ENCODE measurements around the gene RPS19. TPM values are rescaled to one million over a fixed set of nuclear protein-coding genes. Genes with fewer than 3 reads are reported as not detected.

RPS19 gene
- total and polyA plus RNA-seq, 3 donors from 2014 or later, result 869 to 1,270 (median 1,199) TPM

GRCh38 chr19:41837981-41838708, 21.9 kb upstream of the RPS19 start:
- no peak for DNase-seq
- Histone ChIP-seq H3K36me3 (ENCODE audit: low read depth, missing control alignments) (no peaks in the 10 kb centered on the region), H3K4me1 (no peaks in the 10 kb centered on the region), H3K9me3 (no peaks in the 10 kb centered on the region), H3K27ac (no peak overlapping the region), H3K4me3 (no peak overlapping the region), H3K27me3 (no peaks in the 10 kb centered on the region)
- WGBS, 2 donors, result 41 to 46% methylated on average over 13 of the region's 13 CpGs
- TF ChIP-seq CTCF (IDR thresholded peaks at IDR 0.05), result no peak
- TF ChIP-seq POLR2A (IDR thresholded peaks at IDR 0.05), result no peak
- intact Hi-C loops (cut with DNase I; ENCODE audit: low total_unique reads), result no loop called here

GRCh38 chr19:41839211-41839610, 20.8 kb upstream of the RPS19 start:
- H3K4me1 ChIP-seq, result no peaks in the 10 kb centered on the region
- H3K27ac ChIP-seq, result no peak overlapping the region
- TF ChIP-seq CTCF (IDR thresholded peaks at IDR 0.05) (no peak), POLR2A (IDR thresholded peaks at IDR 0.05) (no peak)
- intact Hi-C loops (cut with DNase I; ENCODE audit: low total_unique reads), result no loop called here
- 73 to 83% methylated on average over 2 of the region's 2 CpGs for WGBS, 2 donors
- H3K36me3 ChIP-seq (ENCODE audit: low read depth, missing control alignments), result no peaks in the 10 kb centered on the region
- no peaks in the 10 kb centered on the region for H3K27me3 ChIP-seq
- H3K9me3 ChIP-seq, result no peaks in the 10 kb centered on the region
- H3K4me3 ChIP-seq, result no peak overlapping the region
- no peak for DNase-seq

GRCh38 chr19:41843371-41843770, 16.7 kb upstream of the RPS19 start:
- Histone ChIP-seq H3K4me1 (no peaks in the 10 kb centered on the region), H3K36me3 (ENCODE audit: low read depth, missing control alignments) (no peaks in the 10 kb centered on the region), H3K4me3 (no peak overlapping the region), H3K27ac (no peak overlapping the region), H3K9me3 (no peaks in the 10 kb centered on the region), H3K27me3 (no peaks in the 10 kb centered on the region)
- no peak for DNase-seq
- intact Hi-C loops (cut with DNase I; ENCODE audit: low total_unique reads), result no loop called here
- WGBS, 2 donors, result 15 to 25% methylated on average over 7 of the region's 7 CpGs
- TF ChIP-seq CTCF (IDR thresholded peaks at IDR 0.05) (no peak), POLR2A (IDR thresholded peaks at IDR 0.05) (no peak)

- Histone ChIP-seq H3K36me3 (ENCODE audit: low read depth, missing control alignments) (no peaks in the 10 kb centered on the region), H3K4me1 (no peaks in the 10 kb centered on the region), H3K27ac (peak within 1 kb of the TSS; percentile 31 to 83), H3K27me3 (no peaks in the 10 kb centered on the region), H3K9me3 (no peaks in the 10 kb centered on the region), H3K4me3 (peak within 1 kb of the TSS; percentile 46 to 49)
- DNase-seq, result peak; percentile 92
- 68 to 71% methylated on average over 26 to 30 of the region's 30 CpGs for WGBS, 2 donors
- no peak for TF ChIP-seq POLR2A (IDR thresholded peaks at IDR 0.05)
- no peak for TF ChIP-seq CTCF (IDR thresholded peaks at IDR 0.05)
- intact Hi-C loops (cut with DNase I; ENCODE audit: low total_unique reads), result no loop called here
Observed at GRCh38 chr19:41844601-41845000, 15.5 kb upstream of the RPS19 start, which contains the start of gene LYPD4. Gene LYPD4, minus strand, starts transcription at chr19:41844683. Its CDS starts 5,398 bp downstream, at chr19:41839285.

GRCh38 chr19:41845001-41845050, 15.2 kb upstream of the RPS19 start, which contains the start of gene DMRTC2:
Gene DMRTC2, plus strand, starts transcription at chr19:41845042. Its CDS starts 2,387 bp downstream, at chr19:41847429.
- 62 to 81% methylated on average over 3 of the region's 3 CpGs for WGBS, 2 donors
- DNase-seq, result no peak
- TF ChIP-seq CTCF (IDR thresholded peaks at IDR 0.05) (no peak), POLR2A (IDR thresholded peaks at IDR 0.05) (no peak)
- Histone ChIP-seq H3K27me3 (no peaks in the 10 kb centered on the region), H3K36me3 (ENCODE audit: low read depth, missing control alignments) (no peaks in the 10 kb centered on the region), H3K4me1 (no peaks in the 10 kb centered on the region), H3K27ac (peak within 1 kb of the TSS; percentile 31 to 83), H3K9me3 (no peaks in the 10 kb centered on the region), H3K4me3 (peak within 1 kb of the TSS; percentile 46 to 49)
- intact Hi-C loops (cut with DNase I; ENCODE audit: low total_unique reads), result no loop called here

All from testis (tissue), 3 donors.